Testis (tissue), 3 donors: ENCODE results near the gene RNF220. TPM values are rescaled to one million over a fixed set of nuclear protein-coding genes. Genes with fewer than 3 reads are reported as not detected.

Experiments
- DNase-seq: peaks from one replicate; pipeline ENCODE4 v3.0.0-alpha.2; 2019
- H3K27ac ChIP-seq, 2 donors: fragments of 200-600 bp; sonication (generic); one replicate each; pipeline ENCODE4 v1.5.1; 2019
- H3K27me3 ChIP-seq: fragments of 200-600 bp; sonication (generic); one replicate; pipeline ENCODE4 v1.5.1; 2019
- H3K36me3 ChIP-seq: fragments of 200-600 bp; sonication (generic); one replicate; pipeline ENCODE4 v1.5.1; 2017; ENCODE audit warnings: low read depth; ENCODE audit errors: missing control alignments
- H3K4me1 ChIP-seq: fragments of 200-600 bp; sonication (generic); one replicate; pipeline ENCODE4 v1.5.1; 2019
- H3K4me3 ChIP-seq, 2 donors: fragments of 200-600 bp; sonication (generic); one replicate each; pipeline ENCODE4 v1.5.1; 2017 to 2019
- H3K9me3 ChIP-seq: fragments of 200-600 bp; sonication (generic); one replicate; pipeline ENCODE4 v1.5.1; 2017
- CTCF ChIP-seq, 3 experiments: fragments of 450-650 bp in 2 of 3; fragments of 200-600 bp in 1 of 3; sonication (generic) in 1 of 3; IDR thresholded peaks; one replicate each; pipeline ENCODE4 v1.5.1; 2016 to 2019; ENCODE audit warnings: antibody characterized with exemption in 3 of 3, mild to moderate bottlenecking in 2 of 3, moderate library complexity in 1 of 3
- POLR2A ChIP-seq: fragments of 450-650 bp; IDR thresholded peaks from one replicate; pipeline ENCODE4 v1.6.1; 2017; ENCODE audit warnings: antibody characterized with exemption, mild to moderate bottlenecking, moderate library complexity
- WGBS, 2 donors: methylation state at CpG; one replicate each; pipeline ENCODE4 v1.1.5; 2018; 5-methylcytosine and 5-hydroxymethylcytosine counted together
- intact Hi-C: fragments of 100-400 bp; cut with DNase I; formaldehyde crosslinking; loops from one replicate; pipeline ENCODE4 v1.15.1; 2023; ENCODE audit warnings: low total_unique reads
- polyA plus RNA-seq: library from polyadenylated mRNA; stranded (reverse); fragments of 350-450 nt; fragmentation: Illumina TruSeq; extraction: RNeasy Lipid Tissue Mini Kit (QIAGEN cat#74804); gene quantifications from one replicate; pipeline ENCODE4 v1.2.3, GENCODE V29; 2014; ENCODE audit warnings: low read depth, low replicate concordance; ENCODE audit not compliant: insufficient read depth
- total RNA-seq, 2 donors: library from RNA; depleted of rRNA; stranded (reverse); fragments of >200 nt; gene quantifications; one replicate each; pipeline ENCODE4 v1.2.3, GENCODE V29; 2016

Gene RNF220
- total and polyA plus RNA-seq, 3 donors from 2014 or later, result 99.3 to 148 (median 126) TPM

- 64 to 67% methylated on average over 5 of the region's 5 CpGs for WGBS, 2 donors
- H3K9me3 ChIP-seq, result no peaks in the 10 kb centered on the region
- H3K27ac ChIP-seq, result no peak overlapping the region
- no peak overlapping the region for H3K4me3 ChIP-seq
- no peaks in the 10 kb centered on the region for H3K27me3 ChIP-seq
- TF ChIP-seq POLR2A (no peak), CTCF (IDR thresholded peaks at IDR 0.05) (no peak)
- H3K36me3 ChIP-seq, result no peaks in the 10 kb centered on the region
- no peak for DNase-seq
- no peaks in the 10 kb centered on the region for H3K4me1 ChIP-seq
- intact Hi-C loops, result no loop called here
Observed at GRCh38 chr1:44565259-44565750, 160.2 kb downstream of the RNF220 start.

GRCh38 chr1:44565833-44566232, 160.8 kb downstream of the RNF220 start:
- TF ChIP-seq CTCF (IDR thresholded peaks at IDR 0.05) (no peak), POLR2A (no peak)
- intact Hi-C loops, result no loop called here
- Histone ChIP-seq H3K36me3 (no peaks in the 10 kb centered on the region), H3K9me3 (no peaks in the 10 kb centered on the region), H3K27ac (no peak overlapping the region), H3K4me1 (no peaks in the 10 kb centered on the region), H3K27me3 (no peaks in the 10 kb centered on the region), H3K4me3 (no peak overlapping the region)
- DNase-seq, result no peak
- 66 to 82% methylated on average over 6 of the region's 6 CpGs for WGBS, 2 donors

GRCh38 chr1:44566281-44567046, 161.4 kb downstream of the RNF220 start:
- H3K36me3 ChIP-seq, result no peaks in the 10 kb centered on the region
- H3K4me3 ChIP-seq, result no peak overlapping the region
- DNase-seq, result no peak
- H3K27me3 ChIP-seq, result no peaks in the 10 kb centered on the region
- intact Hi-C loops, result no loop called here
- H3K9me3 ChIP-seq, result no peaks in the 10 kb centered on the region
- TF ChIP-seq CTCF (IDR thresholded peaks at IDR 0.05) (no peak), POLR2A (no peak)
- no peak overlapping the region for H3K27ac ChIP-seq
- WGBS, 2 donors, result 68 to 72% methylated on average over 5 to 7 of the region's 7 CpGs
- no peaks in the 10 kb centered on the region for H3K4me1 ChIP-seq

- Histone ChIP-seq H3K36me3 (no peaks in the 10 kb centered on the region), H3K4me1 (no peaks in the 10 kb centered on the region), H3K27ac (no peak overlapping the region), H3K9me3 (no peaks in the 10 kb centered on the region), H3K4me3 (no peak overlapping the region), H3K27me3 (no peaks in the 10 kb centered on the region)
- intact Hi-C loops, result no loop called here
- TF ChIP-seq CTCF (IDR thresholded peaks at IDR 0.05) (no peak), POLR2A (no peak)
- no peak for DNase-seq
- 78 to 83% methylated on average over 10 of the region's 10 CpGs for WGBS, 2 donors
Observed at GRCh38 chr1:44568128-44568900, 163.3 kb downstream of the RNF220 start.
